Mesenteric fat pad (tissue), 1 donor: ENCODE data around the gene MYO1E. TPM values are rescaled to one million over a fixed set of nuclear protein-coding genes. Genes with fewer than 3 reads are reported as not detected.

Experiments used
- DNase-seq: peaks from one replicate; pipeline ENCODE4 v3.0.0-alpha.2; 2020; ENCODE audit warnings: low spot score
- microRNA-seq: library from miRNA; unstranded; fragments of <30 nt; microRNA quantifications from one replicate; pipeline ENCODE4 v1.2.0, GENCODE V29; 2020; ENCODE audit warnings: borderline number of aligned reads
- total RNA-seq: library from RNA; stranded (reverse); fragmentation: NEBNext Ultra II Directional; extraction: Animal tissue kit (Norgen Biotek cat#: 25700); gene quantifications from one replicate; pipeline ENCODE4 v1.2.1, GENCODE V29; 2021
- donor health status: DM: yes; HTN: yes; CAD: no.

The MYO1E gene
- total RNA-seq, 1 donor from 2014 or later: 68.7 TPM

GRCh38 chr15:59096429-59096828 is 276.2 kb downstream of the MYO1E start:
- no peak for DNase-seq

DNA sequence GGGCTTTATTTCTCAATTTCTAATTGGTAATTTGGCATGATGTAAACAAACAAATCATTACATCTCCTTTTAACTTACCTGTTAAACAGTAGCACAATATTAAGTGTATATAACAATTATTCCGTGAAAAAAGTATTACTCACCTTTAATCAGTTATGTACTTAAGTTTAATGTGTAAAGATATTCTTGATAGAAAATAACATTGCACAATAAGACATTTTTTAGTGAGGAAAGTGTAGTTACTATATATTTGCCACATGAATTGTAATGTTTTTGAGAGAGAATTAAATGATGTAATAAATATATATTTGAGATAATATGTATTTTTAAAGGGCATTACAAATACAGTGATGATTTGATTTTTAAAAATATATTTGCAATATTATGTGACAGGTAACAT is 278.6 kb downstream of the MYO1E start:
- no peak for DNase-seq

DNA sequence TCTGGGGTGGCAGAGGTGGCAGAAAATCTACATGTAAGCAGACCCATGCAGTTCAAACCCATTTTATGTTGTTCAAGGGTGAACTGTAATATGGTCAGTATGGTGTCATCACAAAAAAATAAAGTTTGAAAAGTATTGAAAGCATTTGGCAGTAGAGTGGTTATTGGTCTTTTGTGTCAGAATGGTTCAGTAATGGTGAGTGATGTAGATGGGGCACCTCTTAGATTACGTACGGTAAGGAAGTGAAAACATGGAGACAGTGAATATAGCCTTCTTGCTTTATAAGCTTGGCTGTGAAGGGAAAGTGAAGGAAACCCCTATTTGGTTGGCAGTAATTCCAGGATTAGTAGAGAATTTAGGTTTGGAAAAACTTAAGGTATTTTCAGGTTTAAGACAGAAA is 284.9 kb downstream of the MYO1E start:
- no peak for DNase-seq

Small RNA genes within 50 kb of the gene (microRNA-seq; reads per million reads assigned to microRNA genes)
- gene MIR2116: not detected

Other genes starting within 250 kb of the MYO1E start
- gene LDHAL6B, start 166.0 kb downstream of the MYO1E start, total RNA-seq: not detected
- 0.35 TPM for gene FAM81A, start 65.3 kb upstream of the MYO1E start, total RNA-seq
- gene GCNT3, start 238.9 kb upstream of the MYO1E start, total RNA-seq: 0.55 TPM